ENCODE results near the gene PAPSS1.

DNA sequence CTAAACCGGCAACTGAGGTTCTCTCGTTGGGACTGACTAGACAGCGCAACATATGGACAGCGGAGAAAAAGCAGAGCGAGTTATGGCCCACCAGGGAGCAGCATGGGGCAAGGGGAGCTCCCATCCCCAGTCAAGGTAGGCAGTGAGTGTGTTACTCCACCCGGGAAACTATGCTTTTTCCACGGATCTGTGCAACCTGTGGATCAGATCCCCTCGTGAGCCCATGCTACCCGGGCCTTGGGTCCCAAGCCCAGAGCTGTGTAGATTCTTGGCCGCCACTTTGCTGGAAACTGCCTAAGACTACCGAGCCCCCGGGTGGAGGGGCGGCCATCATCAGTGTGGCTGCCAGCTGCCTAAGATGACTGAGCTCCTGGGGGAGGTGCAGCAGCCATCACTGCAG lies 140.9 kb downstream of the PAPSS1 start:
- TF ChIP-seq, protein P1, sequence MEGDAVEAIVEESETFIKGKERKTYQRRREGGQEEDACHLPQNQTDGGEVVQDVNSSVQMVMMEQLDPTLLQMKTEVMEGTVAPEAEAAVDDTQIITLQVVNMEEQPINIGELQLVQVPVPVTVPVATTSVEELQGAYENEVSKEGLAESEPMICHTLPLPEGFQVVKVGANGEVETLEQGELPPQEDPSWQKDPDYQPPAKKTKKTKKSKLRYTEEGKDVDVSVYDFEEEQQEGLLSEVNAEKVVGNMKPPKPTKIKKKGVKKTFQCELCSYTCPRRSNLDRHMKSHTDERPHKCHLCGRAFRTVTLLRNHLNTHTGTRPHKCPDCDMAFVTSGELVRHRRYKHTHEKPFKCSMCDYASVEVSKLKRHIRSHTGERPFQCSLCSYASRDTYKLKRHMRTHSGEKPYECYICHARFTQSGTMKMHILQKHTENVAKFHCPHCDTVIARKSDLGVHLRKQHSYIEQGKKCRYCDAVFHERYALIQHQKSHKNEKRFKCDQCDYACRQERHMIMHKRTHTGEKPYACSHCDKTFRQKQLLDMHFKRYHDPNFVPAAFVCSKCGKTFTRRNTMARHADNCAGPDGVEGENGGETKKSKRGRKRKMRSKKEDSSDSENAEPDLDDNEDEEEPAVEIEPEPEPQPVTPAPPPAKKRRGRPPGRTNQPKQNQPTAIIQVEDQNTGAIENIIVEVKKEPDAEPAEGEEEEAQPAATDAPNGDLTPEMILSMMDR (IDR thresholded peaks at IDR 0.05; ENCODE audit: insufficient read depth, low read length), result no peak
- TF ChIP-seq POLR2AphosphoS5 (IDR thresholded peaks at IDR 0.05; ENCODE audit: low read depth) (no peak), GABPA (IDR thresholded peaks at IDR 0.05; ENCODE audit: low read depth) (no peak)
